Fibroblast of peridontal ligament (primary cell): ENCODE measurements around the gene SWAP70.
A peak's percentile ranks its signal among the peaks of the same experiment; 100 is the strongest.
"Not testable (repeated sequence)": the region's sequence is repeated elsewhere in the genome, so short reads cannot be mapped to it uniquely, and the experiment has no call there.

Source experiments
- DNase-seq: peaks from one replicate; pipeline ENCODE4 v3.0.0-alpha.2; 2010; ENCODE audit errors: extremely low read depth

Gene SWAP70

GRCh38 chr11:9692691-9693090, 28.8 kb downstream of the SWAP70 start:
- no peak for DNase-seq

- no peak for DNase-seq
Measured at GRCh38 chr11:9693801-9694553, 30.1 kb downstream of the SWAP70 start.

DNA sequence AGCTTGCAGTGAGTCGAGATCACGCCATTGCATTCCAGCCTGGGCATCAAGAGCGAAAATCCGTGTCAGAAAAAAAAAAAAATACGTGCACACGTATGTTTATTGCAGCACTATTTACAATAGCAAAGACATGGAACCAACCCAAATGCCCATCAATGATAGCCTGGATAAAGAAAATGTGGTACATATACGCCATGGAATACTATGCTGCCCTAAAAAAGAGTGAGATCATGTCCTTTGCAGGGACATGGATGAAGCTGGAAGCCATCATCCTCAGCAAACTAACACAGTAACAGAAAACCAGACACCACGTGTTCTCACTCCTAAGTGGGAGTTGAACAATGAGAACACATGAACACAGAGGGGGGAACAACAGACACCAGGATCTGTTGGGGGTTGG, 31.4 kb downstream of the SWAP70 start:
- not testable (repeated sequence) for DNase-seq

- no peak for DNase-seq
Measured at GRCh38 chr11:9697766-9698165, 33.9 kb downstream of the SWAP70 start.

GRCh38 chr11:9700105-9700801, 36.4 kb downstream of the SWAP70 start:
- DNase-seq = no peak

GRCh38 chr11:9701799-9702198, 37.9 kb downstream of the SWAP70 start:
- DNase-seq = peak; percentile 18

DNA sequence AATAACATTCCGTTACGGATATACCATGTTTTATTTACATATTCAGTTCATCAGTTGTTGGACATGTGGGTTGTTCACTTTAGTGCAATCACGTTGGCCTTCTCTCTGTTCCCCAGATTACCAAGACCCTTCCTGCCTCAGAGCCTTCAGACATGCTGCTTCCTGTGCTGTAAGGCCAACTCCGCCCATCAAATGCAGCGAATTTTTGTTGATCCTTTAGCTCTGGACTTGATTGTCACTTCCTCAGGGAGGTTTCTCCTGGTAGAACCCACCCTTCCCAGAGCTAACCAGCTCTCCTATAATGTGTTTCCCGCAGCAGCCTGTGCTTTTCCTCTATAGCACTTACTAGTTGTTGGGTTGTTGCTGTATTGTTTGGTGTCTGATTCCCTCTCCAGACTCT, 39.4 kb downstream of the SWAP70 start:
- no peak for DNase-seq

DNA sequence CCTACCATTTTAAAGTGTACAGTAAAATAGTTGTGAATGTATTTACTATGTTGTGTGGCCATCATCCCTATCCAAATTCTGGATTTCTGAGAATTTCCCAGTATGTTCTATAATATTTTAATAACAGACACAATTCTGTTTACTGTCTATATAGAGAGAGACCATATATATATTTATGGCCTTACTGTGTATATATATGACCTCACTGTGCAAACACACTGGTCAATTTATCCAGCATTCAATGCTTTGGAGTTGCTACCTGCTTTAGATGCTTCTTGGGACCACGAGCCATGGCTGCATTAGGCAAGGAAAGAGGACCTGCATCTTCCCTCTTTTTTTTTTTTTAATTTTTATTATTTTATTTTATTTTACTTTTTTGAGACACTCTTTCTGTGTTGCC, 40.2 kb downstream of the SWAP70 start:
- no peak for DNase-seq

DNA sequence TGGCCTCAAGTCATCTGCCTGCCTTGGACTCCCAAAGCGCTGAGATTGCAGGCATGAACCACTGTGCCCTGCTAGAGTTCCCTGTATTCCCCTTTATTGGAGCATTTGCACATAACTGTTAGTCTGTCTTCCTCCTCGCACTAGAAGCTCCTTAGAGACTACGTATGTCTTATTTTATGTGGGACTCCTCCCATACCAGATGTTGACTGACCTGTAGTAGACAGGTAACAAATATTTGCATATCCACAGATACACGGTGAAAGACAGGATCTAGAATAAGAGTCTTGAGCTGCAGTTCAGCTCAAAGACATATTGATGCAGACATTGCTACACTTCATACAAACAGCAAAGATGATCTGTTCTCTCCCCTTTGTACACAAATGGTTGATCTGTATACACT, 40.7 kb downstream of the SWAP70 start:
- no peak for DNase-seq

DNA sequence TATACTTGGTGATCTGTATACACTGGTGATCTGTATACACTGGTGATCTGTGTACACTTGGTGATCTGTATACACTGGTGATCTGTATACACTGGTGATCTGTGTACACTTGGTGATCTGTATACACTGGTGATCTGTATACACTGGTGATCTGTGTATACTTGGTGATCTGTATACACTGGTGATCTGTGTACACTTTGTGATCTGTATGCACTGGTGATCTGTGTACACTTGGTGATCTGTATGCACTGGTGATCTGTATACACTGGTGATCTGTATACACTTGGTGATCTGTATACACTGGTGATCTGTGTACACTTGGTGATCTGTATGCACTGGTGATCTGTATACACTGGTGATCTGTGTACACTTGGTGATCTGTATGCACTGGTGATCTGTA, 41.5 kb downstream of the SWAP70 start:
- not testable (repeated sequence) for DNase-seq

DNA sequence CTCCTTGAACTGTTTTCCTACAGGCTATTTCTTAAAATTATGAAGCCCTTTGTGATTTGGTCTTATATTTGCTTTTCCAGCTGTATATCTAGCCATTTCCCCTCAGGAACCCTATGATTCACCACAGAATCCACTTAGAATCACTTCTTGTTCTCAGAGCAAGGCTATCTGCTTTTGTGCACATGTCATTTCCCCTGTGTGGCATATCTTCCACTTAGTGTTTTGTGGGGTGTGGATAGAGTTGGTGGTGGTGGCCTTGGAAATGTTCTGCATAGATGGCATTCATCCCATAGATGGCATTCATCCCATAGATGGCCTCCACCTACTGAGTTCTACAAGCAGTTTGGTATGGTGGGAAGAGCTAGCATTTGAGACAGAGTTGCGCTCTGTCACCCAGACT, 44.7 kb downstream of the SWAP70 start:
- no peak for DNase-seq

DNA sequence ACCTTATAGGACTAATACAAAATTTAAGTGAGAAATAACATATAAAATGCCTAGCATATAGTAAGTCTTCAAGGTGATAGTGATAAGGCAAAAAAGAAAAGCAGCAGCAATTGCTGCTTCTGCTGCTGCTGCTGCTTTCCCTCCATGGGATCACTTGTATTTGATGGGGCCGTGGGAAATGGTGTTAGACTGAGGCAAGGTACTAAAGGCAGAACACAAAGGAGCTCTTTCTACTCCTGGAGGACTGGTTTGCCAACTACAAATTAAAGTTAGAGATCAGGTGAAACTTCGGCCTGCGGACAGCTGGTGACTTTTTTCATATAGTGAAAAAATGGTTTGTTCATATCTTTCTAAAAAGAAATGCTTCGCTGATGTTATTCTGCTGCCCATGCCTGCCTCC, 46.3 kb downstream of the SWAP70 start:
- DNase-seq = no peak

- no peak for DNase-seq
Measured at GRCh38 chr11:9710852-9711251, 47.0 kb downstream of the SWAP70 start.

DNA sequence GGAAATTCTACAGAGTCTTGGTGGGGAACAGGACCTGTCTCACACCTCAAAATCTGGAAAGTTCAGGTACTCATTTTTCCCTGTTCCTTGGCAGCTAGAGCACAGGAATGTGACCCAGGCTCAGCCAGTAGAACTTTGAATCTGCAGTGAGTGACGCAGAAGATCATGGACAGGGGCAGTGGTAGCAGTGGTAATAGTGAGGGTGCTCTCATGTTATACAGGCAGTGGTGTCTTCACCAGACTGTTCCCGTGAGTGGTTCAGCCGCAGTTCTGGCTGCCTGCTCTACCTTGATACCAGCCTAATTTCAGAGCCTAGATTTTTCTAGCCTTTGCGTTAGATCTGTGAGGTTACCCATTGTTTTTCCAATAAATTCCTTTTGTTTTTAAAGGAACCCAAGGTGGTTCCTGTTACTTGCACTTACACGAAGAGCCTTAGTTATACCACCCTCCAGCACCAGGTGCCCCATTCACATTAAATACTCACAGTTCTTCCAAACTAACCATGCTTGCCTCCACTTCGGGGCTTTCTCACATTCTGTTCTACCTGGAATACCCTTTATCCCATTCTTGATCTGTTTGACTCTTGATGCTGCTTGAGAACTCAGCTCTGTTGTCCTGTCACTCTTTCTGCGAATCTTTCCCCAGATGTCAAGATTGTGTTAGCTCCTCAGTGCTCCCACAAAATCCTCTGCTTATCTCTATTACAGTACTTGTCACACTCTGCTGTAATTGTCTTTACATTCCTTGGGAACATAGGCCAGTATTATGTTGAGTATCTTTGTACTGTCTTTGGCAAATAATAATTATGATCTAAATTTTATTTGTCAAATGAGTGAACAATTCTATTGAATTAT, 47.8 kb downstream of the SWAP70 start:
- no peak for DNase-seq

- peak; percentile 51 for DNase-seq
Measured at GRCh38 chr11:9714272-9714940, 50.5 kb downstream of the SWAP70 start.

- peak; percentile 78 for DNase-seq
Measured at GRCh38 chr11:9716275-9717039, 52.6 kb downstream of the SWAP70 start.

DNA sequence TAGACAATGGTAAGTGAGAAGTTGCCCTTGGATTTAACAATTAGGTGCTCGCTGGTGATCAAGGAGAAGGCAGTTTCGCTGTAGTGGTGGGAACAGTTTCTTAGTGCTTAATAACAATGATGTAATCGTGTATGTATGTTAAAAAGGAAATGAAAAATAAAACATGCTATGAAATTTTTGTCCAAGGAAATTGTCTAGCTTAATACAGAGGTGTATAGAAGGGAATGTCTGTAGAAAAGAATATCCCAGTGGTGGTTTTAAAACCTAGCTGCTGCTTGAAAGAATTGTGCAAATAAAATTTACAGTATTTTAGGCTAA, 53.1 kb downstream of the SWAP70 start:
- DNase-seq = no peak

DNA sequence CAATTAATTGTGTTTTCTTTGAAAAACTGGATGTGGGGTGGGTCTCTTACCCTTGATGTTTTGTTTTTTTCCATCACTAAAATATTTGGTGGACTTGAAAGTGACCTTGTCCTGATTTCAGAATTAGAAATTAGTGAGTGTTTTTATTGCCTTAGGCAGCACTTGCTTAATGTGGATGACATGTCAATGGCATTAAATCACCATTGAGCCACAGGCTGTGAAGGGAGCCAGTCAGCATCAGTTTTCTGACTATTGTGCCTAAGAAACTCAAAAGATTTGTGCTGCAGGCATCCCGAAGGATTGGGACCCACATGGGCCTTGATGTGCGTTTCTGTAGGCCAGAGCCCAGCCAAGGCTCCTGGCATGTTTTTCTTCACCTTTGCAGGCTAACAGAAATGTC, 53.8 kb downstream of the SWAP70 start:
- no peak for DNase-seq

- DNase-seq = no peak
Measured at GRCh38 chr11:9718147-9718546, 54.3 kb downstream of the SWAP70 start.

GRCh38 chr11:9719566-9720289, 55.9 kb downstream of the SWAP70 start:
- no peak for DNase-seq

- DNase-seq = no peak
Measured at GRCh38 chr11:9720290-9720630, 56.4 kb downstream of the SWAP70 start.
